ENCODE data around the gene CA10.
A peak's percentile ranks its signal among the peaks of the same experiment; 100 is the strongest.

CA10 gene

DNA sequence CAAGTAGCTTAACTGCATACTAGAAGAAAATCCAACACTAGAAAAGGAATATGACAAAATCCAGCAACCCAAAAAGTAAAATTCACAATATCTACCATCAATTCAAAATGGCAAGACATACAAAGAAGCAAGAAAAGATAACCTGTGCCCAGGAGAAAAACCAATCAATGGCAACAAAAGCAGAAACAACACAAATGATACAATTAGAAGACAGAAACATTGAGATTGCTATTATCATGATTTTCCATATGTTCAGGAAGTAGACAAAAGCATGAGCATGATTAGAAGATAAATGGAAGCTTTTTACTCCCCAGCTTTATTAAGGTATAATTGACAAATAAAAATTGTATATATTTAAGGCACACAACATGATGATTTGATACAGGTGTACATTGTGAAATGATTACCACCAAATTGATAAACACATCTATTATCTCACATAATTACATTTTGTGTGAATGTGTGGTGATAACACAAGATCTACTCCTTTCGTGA, 117.3 kb downstream of the CA10 start:
- no peak for DNase-seq

DNA sequence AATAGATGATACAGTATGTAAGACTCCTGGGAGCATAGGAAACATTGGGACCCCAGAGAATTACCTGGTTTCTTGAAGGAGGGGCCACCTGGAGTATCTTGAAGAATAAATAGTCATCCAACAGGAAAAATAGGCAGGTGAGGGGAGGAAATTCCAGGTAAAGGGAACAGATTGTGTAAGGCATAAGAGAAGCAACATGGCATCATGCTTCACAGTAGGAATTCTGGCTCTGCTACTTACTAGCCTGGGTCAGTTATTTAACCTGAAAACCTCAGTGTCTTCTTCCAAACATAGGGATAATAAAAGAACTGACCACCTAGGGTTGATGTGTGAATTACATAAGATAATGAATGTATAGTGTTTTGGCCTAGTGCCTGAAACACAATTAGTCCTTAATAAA, 122.1 kb downstream of the CA10 start:
- no peak for DNase-seq

DNA sequence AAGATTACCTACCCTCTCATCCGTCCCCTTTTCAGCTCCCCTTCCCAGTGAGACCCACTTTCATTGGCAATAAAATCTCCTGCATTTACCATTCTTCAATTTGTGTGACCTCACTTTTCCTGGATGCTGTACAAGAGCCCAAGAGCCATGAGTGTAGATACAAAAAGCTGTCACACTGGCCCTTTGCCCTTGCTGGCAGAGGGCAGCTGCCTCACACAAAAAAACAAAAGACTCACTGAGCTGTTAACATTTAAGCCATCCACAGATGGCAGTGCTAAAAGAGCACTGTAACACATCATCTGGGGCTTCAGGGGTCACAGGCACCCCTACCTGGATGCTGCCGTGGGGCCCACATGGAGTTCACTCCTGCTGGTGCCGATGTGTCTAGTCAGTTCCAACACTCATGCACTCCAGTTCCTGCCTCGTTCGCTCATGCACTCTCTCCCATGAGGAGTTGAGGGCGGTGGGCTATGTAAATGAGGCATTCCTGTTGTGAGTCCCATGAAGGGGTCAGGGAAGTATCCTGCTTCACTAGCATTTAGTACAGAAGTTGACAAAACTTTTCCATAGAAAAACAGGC, 123.1 kb downstream of the CA10 start:
- no peak for DNase-seq

DNA sequence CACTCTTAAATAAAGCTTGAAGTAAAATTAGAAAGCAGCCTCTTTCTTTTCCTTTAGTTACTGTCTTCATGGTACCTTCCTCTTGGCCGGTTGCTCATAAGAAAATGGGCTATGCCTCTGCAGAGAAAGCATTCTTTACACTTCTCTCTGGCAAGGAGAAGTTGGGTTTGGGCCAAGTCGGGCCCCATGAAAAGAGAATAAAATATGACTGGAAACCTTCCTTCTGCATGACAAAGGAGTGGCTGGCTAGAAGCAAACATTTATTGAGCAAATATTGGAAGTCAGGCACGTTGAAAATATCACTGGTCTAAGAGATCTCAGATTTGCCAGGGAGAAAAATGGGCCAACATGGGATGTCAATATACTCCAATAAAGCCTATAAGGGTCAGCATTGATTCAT, 126.1 kb downstream of the CA10 start:
- DNase-seq, result no peak

DNA sequence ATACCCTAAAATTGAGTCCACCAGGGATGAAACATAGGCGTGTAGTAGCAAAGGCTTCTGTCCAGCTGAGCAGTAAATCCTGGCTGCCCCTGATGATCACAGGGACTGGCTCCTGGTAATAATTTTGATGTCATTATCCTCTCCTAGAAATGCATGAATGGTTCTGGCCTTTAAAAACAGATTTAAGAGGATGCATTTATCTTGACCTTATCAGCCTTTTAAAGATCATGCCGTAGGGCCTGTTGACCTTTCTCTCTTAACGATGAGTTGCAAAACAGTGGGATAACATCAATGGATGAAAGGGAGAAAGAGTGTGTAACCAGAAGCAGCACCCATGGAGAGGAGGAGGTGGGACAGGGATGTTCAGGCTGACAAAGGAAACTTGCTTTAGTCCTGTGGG, 128.5 kb downstream of the CA10 start:
- DNase-seq, result no peak

DNA sequence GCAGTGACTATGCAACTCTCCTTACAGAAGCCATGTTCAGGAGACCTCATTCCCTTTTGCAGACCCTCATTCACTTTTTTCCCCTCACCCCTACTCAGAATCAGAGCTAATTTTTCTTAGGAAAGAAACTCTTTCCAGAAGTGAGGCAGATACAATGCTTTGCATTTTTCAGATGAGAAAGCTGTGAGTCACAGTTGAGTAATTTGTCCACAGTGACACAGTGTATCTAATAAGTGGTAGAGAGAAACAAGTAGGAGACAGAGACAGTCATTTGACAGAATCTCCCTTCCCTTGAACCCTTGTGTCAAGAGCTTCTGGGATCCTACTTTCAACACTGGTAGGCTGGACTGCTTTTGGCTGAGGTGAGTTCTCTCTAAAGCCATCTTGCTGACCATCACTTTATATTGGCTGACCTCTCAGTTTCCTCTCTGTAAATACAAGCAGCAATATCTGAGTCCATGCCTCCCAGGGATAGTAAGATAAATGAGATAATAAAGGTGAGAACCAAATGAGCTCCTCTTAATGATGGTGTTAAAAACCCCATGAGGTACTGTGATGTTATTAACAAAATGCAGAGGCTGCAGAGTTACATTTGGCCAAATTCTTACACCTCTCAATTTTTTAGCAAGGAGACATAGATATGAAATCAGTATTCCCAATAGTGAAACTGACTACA, 130.8 kb downstream of the CA10 start:
- DNase-seq, result peak; percentile 24

DNA sequence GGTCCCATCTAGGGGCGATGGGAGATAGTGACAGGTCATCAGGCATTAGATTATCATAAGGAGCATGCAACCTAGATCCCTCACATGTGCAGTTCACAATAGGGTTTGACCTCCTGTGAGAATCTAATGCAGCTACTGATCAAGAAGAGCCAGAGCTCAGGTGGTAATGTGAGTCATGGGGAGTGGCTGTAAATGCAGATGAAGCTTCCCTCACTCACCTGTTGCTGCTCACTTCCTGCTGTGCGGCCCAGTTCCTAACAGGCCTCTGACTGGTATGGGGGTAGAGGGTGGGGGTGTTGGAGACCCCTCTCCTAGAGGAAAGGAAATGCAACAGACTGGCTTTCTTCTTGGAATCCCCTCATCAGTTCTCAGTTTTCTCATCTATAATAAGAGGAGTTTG, 131.4 kb downstream of the CA10 start:
- DNase-seq, result no peak

DNA sequence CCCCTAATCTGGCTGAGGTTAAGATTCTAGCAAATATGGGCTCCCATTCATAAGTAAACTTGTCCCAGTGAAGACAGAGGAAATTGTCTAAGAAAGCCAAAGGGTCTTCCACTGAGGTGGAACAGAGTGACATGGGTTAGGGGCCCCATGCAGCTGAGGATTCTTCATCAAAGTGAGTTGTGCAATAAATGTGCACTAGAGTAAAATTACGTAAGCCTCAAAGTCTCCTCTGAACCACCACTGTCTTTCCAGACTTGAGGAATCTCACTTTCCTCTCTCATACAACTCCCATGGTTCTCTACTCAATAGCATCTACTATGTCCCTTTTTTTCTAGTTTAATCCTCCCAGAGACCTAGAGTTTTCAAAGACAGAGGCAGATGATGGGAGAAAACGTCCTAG, 132.4 kb downstream of the CA10 start:
- no peak for DNase-seq

DNA sequence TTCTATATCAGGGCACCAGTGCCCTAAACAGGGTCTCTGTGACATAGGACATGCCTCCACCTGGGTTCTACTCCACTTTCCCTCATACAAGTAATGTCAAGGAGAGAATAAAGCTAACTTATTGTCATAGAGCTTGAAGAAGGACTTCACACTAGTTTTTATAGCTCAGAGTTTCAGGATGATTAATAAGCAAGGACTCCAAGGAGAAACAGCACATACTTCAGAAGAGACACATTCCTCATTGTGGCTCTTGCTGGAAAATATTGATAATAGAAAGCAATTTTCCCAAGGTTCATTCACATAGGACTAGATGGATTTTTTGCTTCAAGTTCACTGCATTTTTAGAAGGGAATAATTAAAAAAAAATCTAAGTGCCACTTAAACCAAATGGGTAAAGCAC, 133.3 kb downstream of the CA10 start:
- peak; percentile 3 for DNase-seq

DNA sequence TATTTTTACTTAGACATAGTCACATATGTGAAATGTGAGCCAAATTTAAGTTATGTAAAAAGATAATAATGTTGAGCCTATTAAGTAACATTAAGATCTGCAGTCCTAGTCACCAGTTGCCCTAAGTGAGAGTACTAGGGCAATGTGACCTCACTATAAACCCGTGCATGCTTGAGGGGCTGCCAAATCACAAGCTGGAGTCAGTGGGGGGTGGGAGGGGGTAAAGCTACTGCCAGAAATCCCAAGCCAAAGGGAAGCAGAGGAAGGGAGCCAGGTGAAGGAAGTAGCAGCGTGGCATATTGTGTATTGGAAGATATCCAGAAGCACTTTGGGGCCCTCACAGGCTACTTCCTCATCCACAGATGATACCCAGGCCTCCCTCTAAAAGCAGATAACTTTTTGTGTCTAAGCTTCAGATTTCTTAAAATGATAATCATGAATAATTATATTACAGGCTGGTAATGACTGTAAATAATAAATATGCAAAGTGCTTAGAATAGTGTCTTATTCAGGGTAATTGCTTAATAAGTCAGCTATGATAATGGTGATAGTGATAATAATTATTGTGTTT, 134.1 kb downstream of the CA10 start:
- DNase-seq, result no peak

DNA sequence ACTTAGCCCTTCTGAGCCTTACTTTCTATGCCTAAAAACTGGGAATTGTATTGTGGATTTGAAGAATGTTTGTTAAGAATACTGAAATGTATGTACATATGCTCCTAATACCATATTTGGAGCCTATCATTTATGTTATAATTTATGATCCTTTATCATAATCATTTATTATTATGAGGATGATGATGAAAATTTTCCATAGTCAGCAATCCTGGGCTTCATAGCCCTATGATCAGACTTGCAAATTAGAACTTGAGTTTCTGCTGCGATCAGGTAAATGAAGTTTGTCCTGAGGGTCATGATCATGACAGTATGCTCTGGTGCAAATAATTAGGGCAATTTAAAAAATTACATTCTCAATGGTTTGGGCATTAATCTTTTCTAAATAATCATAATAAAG, 147.4 kb downstream of the CA10 start:
- DNase-seq, result no peak

DNA sequence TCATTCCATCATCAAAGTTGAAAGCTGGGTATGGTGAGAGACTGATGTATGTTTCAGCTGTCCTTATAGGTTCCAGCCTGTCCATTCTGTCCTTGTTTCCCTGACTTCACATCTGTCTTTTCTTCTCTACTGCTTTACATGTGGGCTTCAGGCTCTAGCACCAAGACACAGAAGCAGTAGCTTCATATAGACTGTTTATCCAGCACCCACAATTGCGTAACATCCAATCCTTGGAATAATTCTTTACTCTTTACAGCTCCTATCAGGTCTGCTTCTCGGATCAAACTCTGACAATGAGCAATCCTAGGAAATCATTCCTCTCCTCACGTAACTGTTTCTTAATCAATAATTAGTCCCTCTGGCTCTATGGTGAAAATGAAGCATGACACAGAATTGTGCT, 158.9 kb downstream of the CA10 start:
- no peak for DNase-seq

DNA sequence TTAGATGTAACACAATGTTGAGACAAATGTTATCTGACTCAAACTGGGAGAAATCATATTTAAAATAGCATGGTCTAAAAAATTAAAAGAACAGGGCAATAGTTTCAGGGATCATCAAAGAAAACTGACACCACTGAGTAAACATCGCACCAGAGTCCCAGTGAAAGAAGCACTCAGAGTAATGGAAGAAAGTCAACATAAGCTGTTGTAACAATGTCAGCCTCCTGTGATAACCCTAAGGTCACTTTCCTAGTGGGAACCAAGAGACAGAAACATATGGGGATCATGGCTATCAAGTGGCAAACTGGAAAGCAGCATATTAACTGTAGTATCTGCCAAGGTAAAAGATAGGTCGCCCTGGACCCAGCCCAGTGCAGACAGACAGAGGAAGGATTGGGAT, 160.8 kb downstream of the CA10 start:
- no peak for DNase-seq

DNA sequence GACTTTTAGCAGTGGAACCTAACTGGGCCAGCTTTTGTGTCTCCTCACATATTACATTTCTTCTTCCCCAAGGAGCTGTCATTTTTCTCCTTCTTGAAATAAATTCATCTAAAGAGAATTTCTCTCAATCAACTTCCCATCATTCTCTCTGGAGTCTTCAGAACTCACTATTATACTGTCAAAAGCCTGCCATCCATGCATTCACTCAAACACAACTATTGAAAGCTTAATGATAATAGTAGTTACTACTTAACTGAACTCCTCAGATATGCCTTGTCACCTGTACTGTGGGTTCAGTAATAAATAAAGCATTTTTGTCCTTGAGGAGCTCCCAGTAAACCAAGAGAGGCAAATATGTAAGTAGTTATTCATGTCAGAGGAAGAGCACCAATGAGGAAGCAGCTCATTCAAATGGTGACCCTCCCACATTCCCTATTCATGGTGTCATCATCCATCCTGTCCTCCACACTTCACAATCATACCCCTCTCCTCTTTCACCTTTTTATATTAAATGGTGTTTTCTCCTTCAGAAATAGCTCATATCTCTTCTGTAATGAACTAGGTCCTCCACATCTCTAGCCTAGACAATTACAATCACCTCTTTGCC, 162.6 kb downstream of the CA10 start:
- peak; percentile 48 for DNase-seq

DNA sequence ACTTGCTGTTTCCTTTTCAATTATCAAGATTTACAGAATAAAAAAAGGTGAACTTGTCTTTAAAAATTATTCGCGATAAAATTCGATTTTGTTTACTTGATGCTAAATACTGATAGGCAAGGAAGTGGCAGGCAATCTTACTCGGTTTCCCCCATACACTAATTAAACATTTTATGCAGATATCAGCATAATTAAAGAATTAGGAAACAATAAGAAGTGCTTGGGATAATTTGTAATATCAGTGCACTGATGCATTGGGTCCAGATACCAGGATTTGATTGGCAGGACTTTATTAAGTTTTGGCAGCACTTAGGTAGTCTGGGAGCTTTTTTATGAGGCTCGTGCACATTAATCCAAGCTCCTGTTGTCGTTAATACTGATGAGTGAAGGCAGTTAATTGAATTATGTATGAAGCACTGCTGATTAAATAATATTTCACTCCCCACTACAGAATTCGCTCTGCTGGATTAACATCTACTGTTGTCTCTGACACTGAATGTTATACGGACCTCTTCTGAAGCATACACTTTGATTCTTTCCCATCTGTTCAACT, 165.6 kb downstream of the CA10 start:
- no peak for DNase-seq

DNA sequence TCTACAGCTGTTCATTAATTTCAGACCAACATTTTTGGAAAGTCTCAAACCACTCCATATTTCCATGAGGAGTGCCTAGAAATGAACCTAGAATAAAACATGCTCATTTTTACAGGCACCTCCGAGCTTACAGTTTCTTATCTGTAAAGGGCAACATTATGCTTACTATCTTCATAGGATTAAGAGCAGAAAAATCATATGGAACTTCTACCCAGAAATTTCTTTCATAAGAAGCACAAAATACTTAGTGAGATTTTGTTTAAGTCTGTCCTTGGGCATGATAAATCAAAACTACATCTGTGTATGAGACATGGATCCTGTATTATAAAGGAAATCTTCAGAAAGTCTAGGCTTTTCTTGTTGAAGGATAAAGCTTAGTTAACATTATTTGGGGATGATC, 187.4 kb downstream of the CA10 start:
- no peak for DNase-seq

DNA sequence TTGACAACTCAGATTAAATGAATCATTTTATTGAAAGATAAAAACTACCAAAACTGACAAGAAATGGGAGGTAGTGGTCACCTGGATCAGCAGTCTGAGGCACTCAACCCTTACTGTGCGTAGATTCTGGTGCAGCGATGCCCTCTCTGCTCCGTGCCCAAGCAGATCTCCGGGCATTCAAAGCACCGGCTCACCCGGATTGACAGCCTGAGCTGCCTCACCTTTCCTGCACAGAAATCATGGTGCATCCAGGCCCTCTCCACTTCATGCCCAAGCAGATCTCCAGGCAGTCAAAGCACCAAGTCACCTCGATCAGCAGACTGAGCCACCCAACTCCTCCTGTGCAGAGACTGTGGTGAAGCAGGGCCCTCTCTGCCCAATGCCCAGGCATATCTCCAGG, 196.8 kb downstream of the CA10 start:
- DNase-seq, result no peak

DNA sequence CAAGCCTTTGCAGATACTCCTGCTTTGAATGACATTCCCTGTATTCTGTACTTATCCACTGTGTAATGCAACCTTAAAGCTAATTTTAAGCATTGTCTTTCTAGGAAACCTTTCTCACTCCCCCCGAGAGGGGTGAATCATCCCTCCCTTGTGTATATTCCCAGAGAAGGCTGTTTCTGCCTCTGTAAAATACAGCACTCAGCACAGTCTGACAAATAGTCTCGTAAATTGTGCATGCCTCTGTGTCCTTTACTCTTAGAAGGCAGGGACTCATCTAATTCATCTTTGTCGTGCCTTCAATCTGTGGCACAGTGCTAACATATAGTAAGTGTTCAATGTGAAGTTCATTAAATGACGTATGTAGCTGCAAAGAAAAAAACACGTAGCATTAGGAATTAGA, 200.7 kb downstream of the CA10 start:
- no peak for DNase-seq

DNA sequence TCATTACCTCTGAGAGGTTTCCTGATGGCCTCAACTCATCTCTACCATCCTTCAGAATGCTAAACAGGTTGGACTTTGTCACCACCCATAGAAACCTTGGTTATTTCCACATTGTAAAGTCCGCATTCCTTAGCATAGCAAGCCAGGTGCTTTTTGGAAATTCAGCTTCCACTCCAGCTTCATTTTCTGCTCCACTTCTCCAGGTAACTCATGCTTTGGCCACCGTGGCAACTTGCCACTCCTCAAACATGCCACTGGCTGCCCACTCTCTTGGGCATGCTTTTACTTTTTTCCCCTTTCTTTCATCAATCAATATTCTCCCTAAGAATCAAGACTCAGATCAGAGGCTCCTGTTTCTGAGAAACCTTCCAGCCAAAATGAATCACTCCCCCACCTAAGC, 203.3 kb downstream of the CA10 start:
- DNase-seq, result no peak

DNA sequence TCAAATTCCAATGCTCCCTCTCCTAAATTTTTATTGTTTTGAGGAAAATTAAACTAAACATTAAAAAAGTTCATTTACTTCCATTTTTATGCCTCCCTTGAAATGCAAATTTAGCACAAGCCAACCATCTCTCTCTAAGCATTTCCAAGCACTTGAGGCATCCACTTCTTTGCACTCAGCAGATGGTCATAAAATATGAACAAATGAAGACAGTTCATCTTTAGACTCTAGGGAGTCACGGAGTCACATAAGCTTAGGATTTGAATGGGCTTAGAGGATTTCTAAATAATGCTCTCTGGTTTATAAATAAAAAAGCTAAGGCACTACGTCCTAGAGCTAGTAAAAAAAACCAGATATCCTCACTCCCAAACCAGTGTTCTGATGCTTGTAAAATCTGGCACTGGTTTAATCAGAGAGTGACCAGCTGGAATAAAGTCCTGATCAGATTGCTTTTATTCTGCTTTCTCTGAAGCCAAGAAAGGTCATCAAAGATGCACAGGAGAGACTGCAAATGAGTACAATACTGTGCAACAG, 204.2 kb downstream of the CA10 start:
- no peak for DNase-seq

DNA sequence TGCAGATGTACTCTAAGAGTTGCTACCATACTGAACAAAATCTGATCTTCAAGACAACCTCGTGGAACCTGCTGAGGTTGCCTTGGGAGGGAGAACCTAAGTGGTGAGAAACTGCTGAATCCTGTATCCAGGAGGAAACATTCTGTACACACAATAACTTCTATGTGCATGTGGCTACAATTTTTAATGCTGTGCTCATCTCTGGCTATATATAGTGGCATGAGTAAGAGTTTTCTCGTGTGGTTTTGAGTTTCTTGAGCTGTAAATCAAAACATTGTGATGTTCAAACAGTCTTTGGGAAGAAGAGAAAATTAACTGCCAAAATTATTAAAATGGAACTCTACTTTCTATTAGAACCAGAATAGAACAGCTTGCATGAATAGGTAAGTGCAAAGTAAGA, 206.8 kb downstream of the CA10 start:
- peak; percentile 2 for DNase-seq

DNA sequence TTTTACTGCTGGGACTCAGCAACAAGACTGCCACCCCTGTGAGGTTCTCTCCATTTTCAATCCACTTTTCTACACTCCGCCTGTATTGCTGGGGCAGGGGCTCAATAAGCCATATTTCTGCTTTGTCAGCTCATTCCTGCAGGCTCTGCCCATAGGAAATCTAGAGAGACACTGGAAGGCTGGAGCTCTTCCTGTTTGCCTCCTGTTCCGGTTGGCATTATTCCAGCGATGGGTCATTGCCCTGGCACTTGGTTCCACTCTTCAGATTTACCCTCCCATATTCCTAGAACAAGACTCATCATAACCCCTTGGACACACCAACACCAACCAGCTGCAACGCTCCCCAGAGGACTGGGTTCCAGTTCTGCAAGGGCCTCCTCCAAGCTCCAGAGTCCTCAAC, 210.4 kb downstream of the CA10 start:
- DNase-seq, result peak; percentile 14

DNA sequence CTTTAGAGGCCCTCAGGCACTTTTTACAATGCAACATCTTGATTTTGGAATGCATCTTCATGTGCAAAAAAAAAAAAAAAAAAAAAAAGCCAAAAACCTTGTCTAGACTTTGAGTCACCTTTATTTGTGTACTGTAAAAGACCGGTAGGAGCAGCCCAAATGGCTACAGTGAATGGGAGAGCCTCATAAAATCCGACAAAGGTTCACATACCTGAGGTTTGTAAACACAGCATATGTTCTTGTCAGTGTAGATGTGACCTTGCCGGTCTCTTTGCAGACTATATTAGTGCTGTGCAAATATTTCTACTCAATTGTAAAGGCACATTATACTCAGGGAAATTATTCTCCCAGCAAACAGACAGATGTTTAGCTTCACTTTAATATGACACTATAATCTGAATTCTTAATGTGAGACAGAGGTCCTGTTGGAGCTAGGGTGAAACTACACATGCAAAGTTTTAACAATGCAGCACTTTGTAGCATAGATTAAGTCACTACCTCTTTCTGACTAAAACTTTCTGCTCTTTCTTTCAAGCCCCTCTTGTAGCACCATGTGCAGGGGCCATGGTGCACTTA, 211.3 kb downstream of the CA10 start:
- DNase-seq, result no peak

Measured in kidney glomerular epithelial cell (primary cell).